Suprapubic skin (tissue), 4 donors: ENCODE data around the gene P2RX2. TPM values are rescaled to one million over a fixed set of nuclear protein-coding genes. Genes with fewer than 3 reads are reported as not detected.

Experiments used
- DNase-seq, 2 donors: peaks; one replicate each; pipeline ENCODE4 v3.0.0-alpha.2; 2019; ENCODE audit warnings: low spot score in 2 of 2
- H3K27ac ChIP-seq: fragments of 200-600 bp; sonication (generic); one replicate; pipeline ENCODE4 v1.5.1; 2019
- H3K27me3 ChIP-seq: fragments of 200-600 bp; sonication (generic); one replicate; pipeline ENCODE4 v1.5.1; 2019
- H3K36me3 ChIP-seq: fragments of 200-600 bp; sonication (generic); one replicate; pipeline ENCODE4 v1.5.1; 2019
- H3K4me1 ChIP-seq: fragments of 200-600 bp; sonication (generic); one replicate; pipeline ENCODE4 v1.5.1; 2019
- H3K4me3 ChIP-seq: fragments of 200-600 bp; sonication (generic); one replicate; pipeline ENCODE4 v1.5.1; 2019; ENCODE audit warnings: mild to moderate bottlenecking
- H3K9me3 ChIP-seq: fragments of 200-600 bp; sonication (generic); one replicate; pipeline ENCODE4 v1.5.1; 2019
- EP300 ChIP-seq: sonication (generic); formaldehyde crosslinking; IDR thresholded peaks from one replicate; pipeline ENCODE4 v1.6.1; 2017; ENCODE audit warnings: antibody characterized with exemption
- POLR2A ChIP-seq, 2 donors: fragments of 450-650 bp; IDR thresholded peaks; one replicate each; pipeline ENCODE4 v1.6.1; 2017; ENCODE audit warnings: antibody characterized with exemption in 2 of 2, mild to moderate bottlenecking in 2 of 2, moderate library complexity in 2 of 2
- POLR2AphosphoS5 ChIP-seq, 3 donors: sonication (generic); formaldehyde crosslinking; IDR thresholded peaks; one replicate each; pipeline ENCODE4 v1.6.1; 2017; ENCODE audit warnings: antibody characterized with exemption in 3 of 3
- WGBS: methylation state at CpG from one replicate; pipeline ENCODE4 v1.1.5; 2018; 5-methylcytosine and 5-hydroxymethylcytosine counted together
- total RNA-seq, 4 donors: library from RNA; depleted of rRNA; stranded (reverse); fragments of >200 nt; gene quantifications; one replicate each; pipeline ENCODE4 v1.1.0, GENCODE V29; 2016
- TF ChIP-seq, protein P1 (sequence below), 2 donors: fragments of 200-600 bp in 1 of 2; fragments of 450-650 bp in 1 of 2; sonication (generic) in 1 of 2; IDR thresholded peaks; one replicate each; pipeline ENCODE4 v1.5.1; 2016 to 2019; ENCODE audit warnings: antibody characterized with exemption in 2 of 2, mild to moderate bottlenecking in 1 of 2, moderate library complexity in 1 of 2

P2RX2 gene
- total RNA-seq, 4 donors from 2014 or later = not detected

DNA sequence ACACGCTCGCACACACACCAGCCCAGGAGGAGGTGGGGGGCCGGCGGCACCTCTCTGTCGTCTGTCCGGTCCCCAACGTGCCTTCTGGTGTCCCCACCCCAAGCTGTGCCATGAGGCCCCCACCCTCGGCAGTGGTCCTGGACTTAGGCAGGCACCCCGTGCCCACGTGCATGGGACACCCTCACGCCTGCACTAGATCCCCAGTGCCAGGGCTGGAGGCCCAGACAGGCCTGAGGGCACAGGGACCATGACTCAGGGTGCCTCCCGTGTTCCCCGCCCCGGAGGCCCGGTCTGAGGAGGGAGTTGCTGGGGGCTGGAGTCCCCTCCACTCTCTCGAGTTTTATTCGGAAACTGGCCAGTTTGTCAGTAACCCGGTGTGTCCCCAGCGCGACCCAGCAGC, 47.0 kb upstream of the P2RX2 start:
- H3K27ac ChIP-seq = no peak overlapping the region
- H3K4me3 ChIP-seq = no peak overlapping the region
- H3K36me3 ChIP-seq = peaks cover 65% of the 10 kb centered on the region
- no peaks in the 10 kb centered on the region for H3K9me3 ChIP-seq
- 77% methylated on average over 15 of the region's 20 CpGs for WGBS
- TF ChIP-seq EP300 = no peak
- no peak for TF ChIP-seq POLR2AphosphoS5 (IDR thresholded peaks at IDR 0.05)
- TF ChIP-seq, protein P1, sequence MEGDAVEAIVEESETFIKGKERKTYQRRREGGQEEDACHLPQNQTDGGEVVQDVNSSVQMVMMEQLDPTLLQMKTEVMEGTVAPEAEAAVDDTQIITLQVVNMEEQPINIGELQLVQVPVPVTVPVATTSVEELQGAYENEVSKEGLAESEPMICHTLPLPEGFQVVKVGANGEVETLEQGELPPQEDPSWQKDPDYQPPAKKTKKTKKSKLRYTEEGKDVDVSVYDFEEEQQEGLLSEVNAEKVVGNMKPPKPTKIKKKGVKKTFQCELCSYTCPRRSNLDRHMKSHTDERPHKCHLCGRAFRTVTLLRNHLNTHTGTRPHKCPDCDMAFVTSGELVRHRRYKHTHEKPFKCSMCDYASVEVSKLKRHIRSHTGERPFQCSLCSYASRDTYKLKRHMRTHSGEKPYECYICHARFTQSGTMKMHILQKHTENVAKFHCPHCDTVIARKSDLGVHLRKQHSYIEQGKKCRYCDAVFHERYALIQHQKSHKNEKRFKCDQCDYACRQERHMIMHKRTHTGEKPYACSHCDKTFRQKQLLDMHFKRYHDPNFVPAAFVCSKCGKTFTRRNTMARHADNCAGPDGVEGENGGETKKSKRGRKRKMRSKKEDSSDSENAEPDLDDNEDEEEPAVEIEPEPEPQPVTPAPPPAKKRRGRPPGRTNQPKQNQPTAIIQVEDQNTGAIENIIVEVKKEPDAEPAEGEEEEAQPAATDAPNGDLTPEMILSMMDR (IDR thresholded peaks at IDR 0.05) = no peak
- no peak for TF ChIP-seq POLR2A (IDR thresholded peaks at IDR 0.05)
- no peak for DNase-seq
- H3K27me3 ChIP-seq = no peaks in the 10 kb centered on the region
- no peaks in the 10 kb centered on the region for H3K4me1 ChIP-seq

DNA sequence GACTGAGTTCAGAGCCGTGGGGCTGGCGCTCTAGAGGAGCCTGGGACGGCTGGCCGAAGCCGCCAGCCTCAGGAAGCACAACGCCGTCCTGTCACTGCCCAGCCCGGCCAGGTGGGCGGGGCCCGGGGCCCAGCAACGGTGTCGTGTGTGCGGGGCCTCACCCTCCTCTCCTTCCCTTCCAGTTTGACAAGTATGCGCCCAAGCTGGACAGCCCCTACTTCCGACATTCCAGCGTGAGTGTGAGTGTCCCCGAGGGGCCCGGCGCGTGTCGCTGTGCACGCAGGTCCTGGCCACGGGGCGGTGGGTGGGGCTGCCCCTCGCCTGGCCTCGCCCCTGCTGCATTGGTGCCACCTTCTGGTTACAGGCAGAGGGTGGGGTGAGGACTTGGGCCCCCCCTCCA, 46.5 kb upstream of the P2RX2 start:
- Histone ChIP-seq H3K4me1 (no peaks in the 10 kb centered on the region), H3K4me3 (no peak overlapping the region), H3K9me3 (no peaks in the 10 kb centered on the region), H3K36me3 (peaks cover 70% of the 10 kb centered on the region), H3K27ac (no peak overlapping the region), H3K27me3 (no peaks in the 10 kb centered on the region)
- TF ChIP-seq, protein P1 (IDR thresholded peaks at IDR 0.05) = no peak
- TF ChIP-seq EP300 = no peak
- DNase-seq = no peak
- 60% methylated on average over 4 of the region's 26 CpGs for WGBS

DNA sequence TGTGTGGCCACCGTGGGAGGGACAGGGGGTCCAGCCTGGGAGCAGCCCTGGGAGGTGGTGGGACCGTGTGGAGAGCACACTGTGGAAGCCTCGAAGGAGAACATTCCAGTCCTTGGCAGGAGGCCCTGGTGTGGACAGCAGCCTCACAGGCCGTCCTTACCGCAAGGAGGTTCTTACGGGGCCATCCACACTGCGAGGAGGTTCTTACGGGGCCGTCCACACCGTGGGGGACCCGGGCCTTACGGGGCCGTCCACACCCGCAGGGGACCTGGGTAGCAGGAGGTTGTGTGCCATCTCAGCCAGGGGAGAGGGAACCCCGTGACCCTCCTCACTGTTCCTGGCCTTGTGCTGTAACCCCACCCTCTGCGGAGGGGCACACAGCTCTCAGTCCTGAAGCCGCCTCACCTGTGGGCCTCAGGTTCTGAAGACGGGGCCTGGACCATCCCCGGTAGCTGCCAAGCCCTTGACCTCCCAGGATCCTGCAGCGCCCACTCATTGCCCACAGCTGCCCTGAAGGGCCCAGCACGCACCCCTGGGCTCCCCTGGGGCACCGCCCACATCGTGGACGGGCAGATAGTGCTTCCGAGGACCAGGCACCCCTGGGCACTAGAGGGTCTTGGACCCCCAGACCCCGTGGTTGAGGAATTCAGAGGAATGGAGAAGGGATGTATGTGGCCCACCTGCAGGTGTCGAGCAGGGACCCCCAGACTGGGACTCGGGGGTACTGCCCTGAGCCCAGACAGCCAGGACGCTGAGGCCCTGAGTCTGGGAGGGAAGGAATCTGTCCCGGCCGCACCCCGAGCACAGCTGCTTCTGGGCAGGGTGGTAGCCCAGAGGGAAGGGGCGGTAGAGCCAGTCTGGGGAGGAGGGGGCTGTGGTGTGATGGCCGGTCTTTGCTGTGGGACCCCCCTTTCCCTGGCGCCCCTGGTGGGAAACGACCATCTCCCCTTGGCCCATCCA, 45.5 kb upstream of the P2RX2 start:
- H3K27ac ChIP-seq = no peak overlapping the region
- 85% methylated on average over 8 of the region's 36 CpGs for WGBS
- H3K4me3 ChIP-seq = no peak overlapping the region
- no peak for DNase-seq
- peaks cover 76% of the 10 kb centered on the region for H3K36me3 ChIP-seq
- no peak for TF ChIP-seq POLR2A (IDR thresholded peaks at IDR 0.05)
- TF ChIP-seq, protein P1 (IDR thresholded peaks at IDR 0.05) = no peak
- no peak for TF ChIP-seq POLR2AphosphoS5 (IDR thresholded peaks at IDR 0.05)
- no peaks in the 10 kb centered on the region for H3K4me1 ChIP-seq
- no peaks in the 10 kb centered on the region for H3K27me3 ChIP-seq
- no peaks in the 10 kb centered on the region for H3K9me3 ChIP-seq

DNA sequence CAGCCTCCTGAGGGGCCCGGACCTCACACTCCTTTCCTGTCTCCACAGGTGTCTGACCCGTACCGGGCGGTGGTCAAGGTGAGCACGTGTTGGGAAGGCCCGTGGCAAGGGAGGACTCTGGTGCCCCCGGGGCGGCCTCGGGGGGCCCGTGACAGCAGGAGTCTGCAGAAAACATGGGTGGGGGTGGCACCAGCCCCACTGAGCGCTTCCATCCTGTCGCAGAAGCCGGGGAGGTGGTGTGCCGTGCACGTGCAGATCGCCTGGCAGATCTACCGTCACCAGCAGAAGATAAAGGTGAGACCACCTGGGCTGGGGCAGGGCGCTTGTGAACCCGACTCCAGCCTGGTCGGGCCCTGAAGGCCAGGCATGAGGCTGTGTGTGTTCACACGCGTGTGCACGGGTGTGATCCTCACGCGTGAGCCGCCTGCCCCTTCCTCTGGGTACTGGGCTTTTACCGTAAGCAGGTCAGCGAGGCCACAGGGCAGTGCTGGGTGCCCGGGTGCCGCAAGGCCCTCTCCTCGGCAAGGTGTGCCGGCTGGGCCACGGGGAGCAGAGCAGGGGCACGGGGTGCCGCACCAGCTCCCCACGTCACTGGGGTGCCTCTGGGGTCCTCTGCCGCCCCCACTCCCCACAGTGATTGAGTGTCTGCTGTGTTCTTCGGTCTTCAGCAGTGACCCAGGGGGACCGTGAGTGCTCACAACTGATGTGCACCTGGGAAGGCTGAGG, 44.1 kb upstream of the P2RX2 start:
- H3K36me3 ChIP-seq = peaks cover 87% of the 10 kb centered on the region
- no peak overlapping the region for H3K27ac ChIP-seq

More for the DNA sequence above, 44.1 kb upstream of the P2RX2 start:
- no peak for TF ChIP-seq POLR2AphosphoS5 (IDR thresholded peaks at IDR 0.05)
- TF ChIP-seq EP300 = no peak
- TF ChIP-seq POLR2A (IDR thresholded peaks at IDR 0.05) = no peak
- TF ChIP-seq, protein P1 (IDR thresholded peaks at IDR 0.05) = no peak
- no peak overlapping the region for H3K4me3 ChIP-seq
- no peak for DNase-seq
- peaks cover 5% of the 10 kb centered on the region for H3K4me1 ChIP-seq
- no peaks in the 10 kb centered on the region for H3K9me3 ChIP-seq
- WGBS = 100% methylated on average over 7 of the region's 39 CpGs
- no peaks in the 10 kb centered on the region for H3K27me3 ChIP-seq
